GM10266 (cell line): ENCODE measurements around the gene SLC22A23.

Experiments used
- DNase-seq: peaks from one replicate; pipeline ENCODE4 v3.0.0; 2012; ENCODE audit errors: extremely low spot score
- CTCF ChIP-seq: IDR thresholded peaks from 2 replicates; pipeline ENCODE4 v1.5.1; 2012; ENCODE audit warnings: mild to moderate bottlenecking, low read depth; ENCODE audit not compliant: control insufficient read depth, insufficient read depth; ENCODE audit errors: missing control alignments

SLC22A23 gene

GRCh38 chr6:3240595-3240994 lies 216.3 kb downstream of the SLC22A23 start:
- TF ChIP-seq CTCF: no peak
- no peak for DNase-seq

- no peak for DNase-seq
- no peak for TF ChIP-seq CTCF
Observed at GRCh38 chr6:3239110-3239830, 217.6 kb downstream of the SLC22A23 start.

- DNase-seq: no peak
- no peak for TF ChIP-seq CTCF
Observed at GRCh38 chr6:3237761-3238662, 218.8 kb downstream of the SLC22A23 start.

GRCh38 chr6:3236005-3236404 lies 220.8 kb downstream of the SLC22A23 start:
- no peak for TF ChIP-seq CTCF
- DNase-seq: no peak

- TF ChIP-seq CTCF: no peak
- DNase-seq: no peak
Observed at GRCh38 chr6:3235486-3235885, 221.4 kb downstream of the SLC22A23 start.

- DNase-seq: no peak
- no peak for TF ChIP-seq CTCF
Observed at GRCh38 chr6:3233904-3234303, 222.9 kb downstream of the SLC22A23 start.

GRCh38 chr6:3233321-3233720 lies 223.5 kb downstream of the SLC22A23 start:
- no peak for TF ChIP-seq CTCF
- DNase-seq: no peak
